Measurements from ENCODE around the gene IRF2BPL. TPM values are rescaled to one million over a fixed set of nuclear protein-coding genes. Genes with fewer than 3 reads are reported as not detected.

Gene IRF2BPL
- total RNA-seq, 1 experiment from 2014 or later: 22.1 TPM

DNA sequence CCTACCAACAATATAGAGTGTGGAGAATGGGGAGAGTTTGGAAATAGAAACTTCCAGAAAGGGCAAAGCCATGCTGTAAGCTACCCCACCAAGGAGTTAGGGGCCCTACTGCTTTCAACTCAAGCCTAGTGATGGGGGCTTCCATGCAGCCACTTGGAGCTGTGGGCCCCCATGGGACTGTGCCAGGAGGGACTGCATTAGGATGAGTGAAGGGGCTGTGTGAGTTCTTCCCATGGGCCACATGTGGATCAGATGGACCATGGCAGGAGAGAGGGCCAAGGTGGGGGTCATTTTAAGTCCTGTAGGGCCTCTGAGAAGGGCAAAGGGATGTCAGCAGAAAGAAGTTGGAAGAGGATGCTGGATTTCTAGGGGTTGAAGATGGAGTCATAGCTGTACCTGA is 46.5 kb upstream of the IRF2BPL start:
- Mint-ChIP-seq H3K4me3 (ENCODE audit: unreplicated experiment) (no peak overlapping the region), H3K27ac (ENCODE audit: low read depth, unreplicated experiment) (no peak overlapping the region), H3K27me3 (ENCODE audit: insufficient read depth, unreplicated experiment) (no peaks in the 10 kb centered on the region), H3K36me3 (ENCODE audit: insufficient read depth, unreplicated experiment) (no peaks in the 10 kb centered on the region), H3K9me3 (ENCODE audit: unreplicated experiment) (no peaks in the 10 kb centered on the region), H3K4me1 (ENCODE audit: insufficient read depth, unreplicated experiment) (peaks cover 26% of the 10 kb centered on the region)
- no TSS peak for BruUV-seq (replicated peaks)
- DNase-seq (ENCODE audit: unreplicated experiment): no peak
- ChIA-PET POLR2A (interaction anchor here (0.6 to 1.4 kb wide), 2 partner anchors 50 to 156 kb away, joined by 3 to 5 read pairs; no protein-coding TSS in a partner anchor), CTCF (interaction anchor here (0.6 to 11.2 kb wide), 6 partner anchors 9 to 364 kb away, joined by 3 to 523 read pairs (median 88); partner anchors contain the start of gene CIPC)
- intact Hi-C loops (cut with micrococcal nuclease): no loop called here
- TF ChIP-seq, protein P1, sequence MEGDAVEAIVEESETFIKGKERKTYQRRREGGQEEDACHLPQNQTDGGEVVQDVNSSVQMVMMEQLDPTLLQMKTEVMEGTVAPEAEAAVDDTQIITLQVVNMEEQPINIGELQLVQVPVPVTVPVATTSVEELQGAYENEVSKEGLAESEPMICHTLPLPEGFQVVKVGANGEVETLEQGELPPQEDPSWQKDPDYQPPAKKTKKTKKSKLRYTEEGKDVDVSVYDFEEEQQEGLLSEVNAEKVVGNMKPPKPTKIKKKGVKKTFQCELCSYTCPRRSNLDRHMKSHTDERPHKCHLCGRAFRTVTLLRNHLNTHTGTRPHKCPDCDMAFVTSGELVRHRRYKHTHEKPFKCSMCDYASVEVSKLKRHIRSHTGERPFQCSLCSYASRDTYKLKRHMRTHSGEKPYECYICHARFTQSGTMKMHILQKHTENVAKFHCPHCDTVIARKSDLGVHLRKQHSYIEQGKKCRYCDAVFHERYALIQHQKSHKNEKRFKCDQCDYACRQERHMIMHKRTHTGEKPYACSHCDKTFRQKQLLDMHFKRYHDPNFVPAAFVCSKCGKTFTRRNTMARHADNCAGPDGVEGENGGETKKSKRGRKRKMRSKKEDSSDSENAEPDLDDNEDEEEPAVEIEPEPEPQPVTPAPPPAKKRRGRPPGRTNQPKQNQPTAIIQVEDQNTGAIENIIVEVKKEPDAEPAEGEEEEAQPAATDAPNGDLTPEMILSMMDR (IDR thresholded peaks at IDR 0.05; ENCODE audit: unreplicated experiment): no peak

DNA sequence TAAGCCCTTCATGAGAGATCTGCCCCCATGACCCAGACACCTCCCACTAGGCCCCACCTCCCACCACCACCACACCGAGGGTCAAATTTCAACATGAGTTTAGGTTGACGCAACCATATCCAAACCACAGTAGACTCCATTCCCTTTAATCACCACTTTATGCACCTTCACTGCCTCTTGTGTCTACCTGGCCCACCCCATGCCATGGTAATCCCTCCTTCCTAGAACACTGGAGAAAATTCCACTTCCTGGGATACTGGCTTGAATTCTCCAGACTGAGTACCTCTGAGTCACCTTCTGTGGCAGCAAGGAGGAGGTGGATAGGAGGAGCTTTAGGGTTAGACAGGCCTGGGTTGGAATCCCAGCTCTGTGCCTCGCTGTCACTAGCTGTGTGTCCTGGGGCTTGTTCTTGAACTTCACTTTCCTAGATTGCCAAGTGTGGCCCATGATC is 43.5 kb upstream of the IRF2BPL start:
- Mint-ChIP-seq H3K4me3 (ENCODE audit: unreplicated experiment) (no peak overlapping the region), H3K9me3 (ENCODE audit: unreplicated experiment) (no peaks in the 10 kb centered on the region), H3K4me1 (ENCODE audit: insufficient read depth, unreplicated experiment) (peaks cover 32% of the 10 kb centered on the region), H3K27me3 (ENCODE audit: insufficient read depth, unreplicated experiment) (no peaks in the 10 kb centered on the region), H3K27ac (ENCODE audit: low read depth, unreplicated experiment) (peak overlapping the region; percentile 9), H3K36me3 (ENCODE audit: insufficient read depth, unreplicated experiment) (no peaks in the 10 kb centered on the region)
- BruUV-seq (replicated peaks): no TSS peak
- ChIA-PET CTCF (interaction anchor here (0.6 to 16.8 kb wide), 12 partner anchors 12 to 196 kb away, joined by 3 to 523 read pairs (median 19); partner anchors contain the start of genes CIPC and IRF2BPL), POLR2A (interaction anchor here (0.7 to 3.0 kb wide), 10 partner anchors 11 to 232 kb away, joined by 3 to 22 read pairs (median 3); no protein-coding TSS in a partner anchor)
- intact Hi-C loops (cut with micrococcal nuclease): no loop called here
- TF ChIP-seq, protein P1 (IDR thresholded peaks at IDR 0.05; ENCODE audit: unreplicated experiment): no peak
- peak; percentile 80 for DNase-seq (ENCODE audit: unreplicated experiment)

DNA sequence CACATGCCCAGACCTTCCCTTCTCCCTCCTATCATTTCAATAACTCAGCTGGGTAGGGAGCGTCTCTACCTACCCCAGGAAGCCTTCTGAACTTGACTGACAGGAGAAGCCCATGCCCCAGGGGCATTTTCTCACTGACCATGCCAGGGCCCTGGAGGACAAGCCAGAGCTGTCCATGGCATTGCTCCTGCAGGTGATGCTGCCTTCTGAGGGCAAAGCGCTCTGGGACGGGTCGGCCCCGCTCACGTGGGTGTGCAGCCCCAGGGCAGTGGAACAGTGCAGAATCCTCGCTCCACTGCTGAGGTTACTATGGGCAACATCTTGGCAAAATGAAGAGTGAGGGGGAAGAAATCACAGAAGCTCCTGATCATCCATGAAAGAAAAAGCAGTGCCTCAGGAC is 41.0 kb upstream of the IRF2BPL start:
- intact Hi-C loops (cut with micrococcal nuclease): no loop called here
- TF ChIP-seq, protein P1 (IDR thresholded peaks at IDR 0.05; ENCODE audit: unreplicated experiment): no peak
- ChIA-PET CTCF (interaction anchor here (0.5 to 16.8 kb wide), 37 partner anchors 10 to 1423 kb away, joined by 3 to 523 read pairs (median 7); partner anchors contain the start of genes CIPC and IRF2BPL), POLR2A (interaction anchor here (0.9 to 3.0 kb wide), 11 partner anchors 10 to 194 kb away, joined by 4 to 25 read pairs (median 4); partner anchors contain the start of gene IRF2BPL)
- Mint-ChIP-seq H3K4me1 (ENCODE audit: insufficient read depth, unreplicated experiment) (peaks cover 23% of the 10 kb centered on the region), H3K27me3 (ENCODE audit: insufficient read depth, unreplicated experiment) (no peaks in the 10 kb centered on the region), H3K36me3 (ENCODE audit: insufficient read depth, unreplicated experiment) (no peaks in the 10 kb centered on the region), H3K9me3 (ENCODE audit: unreplicated experiment) (no peaks in the 10 kb centered on the region), H3K4me3 (ENCODE audit: unreplicated experiment) (no peak overlapping the region), H3K27ac (ENCODE audit: low read depth, unreplicated experiment) (no peak overlapping the region)
- BruUV-seq (replicated peaks): no TSS peak
- DNase-seq (ENCODE audit: unreplicated experiment): no peak

DNA sequence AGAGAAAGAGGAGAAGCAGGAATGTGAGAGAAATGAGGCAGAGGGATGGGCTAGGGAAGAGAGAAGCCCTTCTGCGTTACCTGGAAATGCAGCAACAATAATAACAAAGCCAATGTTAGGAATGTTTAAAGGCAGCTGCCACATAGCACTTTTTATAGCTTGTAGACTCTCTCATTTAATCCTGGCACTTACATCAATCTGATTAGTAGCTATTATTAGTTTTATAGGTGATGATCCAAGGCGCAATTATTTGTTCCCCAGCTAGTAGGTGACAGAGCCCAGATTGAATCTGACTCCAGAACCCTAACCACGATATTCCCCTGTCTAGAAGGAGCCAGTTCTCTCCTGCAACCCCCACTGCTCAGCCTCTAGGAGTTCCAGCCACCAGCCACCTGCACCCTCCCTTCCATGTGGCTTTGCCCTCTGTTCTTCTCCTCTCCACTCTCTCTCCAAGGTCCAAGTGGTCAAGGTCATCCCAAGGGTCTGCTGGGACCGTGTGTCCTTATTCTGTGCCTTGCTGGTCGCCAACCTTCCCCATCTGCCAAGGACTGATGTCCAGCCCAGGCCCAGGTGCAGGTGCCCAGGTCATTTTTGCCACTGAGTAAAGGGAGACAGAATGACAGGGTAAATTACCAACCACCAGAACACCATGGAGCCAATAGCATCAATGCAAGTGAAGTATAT is 40.2 kb upstream of the IRF2BPL start:
- DNase-seq (ENCODE audit: unreplicated experiment): no peak
- intact Hi-C loops (cut with micrococcal nuclease): loop anchor here (1.0 kb wide), 4 partner anchors 41 to 155 kb away; no protein-coding TSS in a partner anchor
- Mint-ChIP-seq H3K4me3 (ENCODE audit: unreplicated experiment) (no peak overlapping the region), H3K27ac (ENCODE audit: low read depth, unreplicated experiment) (no peak overlapping the region), H3K9me3 (ENCODE audit: unreplicated experiment) (no peaks in the 10 kb centered on the region), H3K36me3 (ENCODE audit: insufficient read depth, unreplicated experiment) (no peaks in the 10 kb centered on the region), H3K27me3 (ENCODE audit: insufficient read depth, unreplicated experiment) (no peaks in the 10 kb centered on the region), H3K4me1 (ENCODE audit: insufficient read depth, unreplicated experiment) (peaks cover 23% of the 10 kb centered on the region)
- BruUV-seq (replicated peaks): no TSS peak
- TF ChIP-seq, protein P1 (IDR thresholded peaks at IDR 0.05; ENCODE audit: unreplicated experiment): no peak
- ChIA-PET POLR2A (interaction anchor here (0.8 to 2.1 kb wide), 10 partner anchors 9 to 193 kb away, joined by 3 to 25 read pairs (median 5); partner anchors contain the start of gene IRF2BPL), CTCF (interaction anchor here (0.6 to 16.8 kb wide), 43 partner anchors 8 to 1441 kb away, joined by 3 to 523 read pairs (median 5); partner anchors contain the start of genes ANGEL1, CIPC and IRF2BPL)
